SH-SY5Y (cell line): ENCODE measurements around the gene TVP23C.

Experiments used
- GATA2 ChIP-seq: IDR thresholded peaks from 2 replicates; pipeline ENCODE4 v1.6.1; 2011; ENCODE audit warnings: mild to moderate bottlenecking, low read depth, low read length
- GATA3 ChIP-seq: IDR thresholded peaks from 2 replicates; pipeline ENCODE4 v1.6.1; 2011; ENCODE audit warnings: low read depth, mild to moderate bottlenecking, low read length, moderate library complexity

DNA sequence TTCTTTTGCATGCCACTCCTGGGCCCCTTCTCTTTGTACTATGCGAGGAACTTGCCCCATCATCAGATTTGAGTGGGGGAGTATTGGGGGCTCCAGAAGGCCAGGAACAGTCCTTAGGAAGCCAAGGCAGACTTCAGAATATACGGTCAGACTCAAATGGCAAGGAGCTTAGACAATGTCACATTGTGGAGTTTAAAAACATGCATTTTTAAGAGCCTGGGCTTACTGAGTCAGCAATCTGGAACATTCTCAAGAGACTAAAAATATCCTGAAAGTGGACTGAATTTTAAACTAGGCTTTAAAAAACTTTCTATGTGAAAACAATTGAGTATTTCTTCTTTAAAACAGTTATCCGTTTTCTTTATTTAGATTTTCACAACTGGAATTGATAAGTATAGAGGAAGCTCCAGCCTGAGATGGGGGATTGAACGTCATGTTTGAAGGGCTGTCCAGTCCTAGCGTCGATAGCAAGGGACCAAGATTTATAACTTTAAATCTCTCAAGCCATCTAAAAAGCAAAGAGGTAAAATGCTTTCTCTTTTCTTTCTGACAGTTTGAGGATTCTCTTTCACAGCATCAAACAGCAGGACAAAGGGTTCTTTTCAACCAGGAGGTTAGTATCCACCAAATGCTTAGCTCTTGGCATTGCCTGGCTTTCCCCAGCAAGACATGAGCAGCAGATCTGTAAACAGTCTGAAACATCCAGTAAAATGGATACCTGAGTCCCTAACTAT lies 50.1 kb downstream of the TVP23C start:
- TF ChIP-seq GATA3, result no peak
- no peak for TF ChIP-seq GATA2
